Heart left ventricle (tissue), 16 donors: ENCODE results near the gene KRTAP5-11. TPM values are rescaled to one million over a fixed set of nuclear protein-coding genes. Genes with fewer than 3 reads are reported as not detected.
"Not testable (repeated sequence)": the region's sequence is repeated elsewhere in the genome, so short reads cannot be mapped to it uniquely, and the experiment has no call there.

Experiments
- ATAC-seq, 4 donors: fragments of 200-7000 bp; cut with Tn5 transposase; one replicate each; pipeline ENCODE4 v1.9.1; 2020 to 2022; ENCODE audit warnings: moderate library complexity in 4 of 4, mild to moderate bottlenecking in 3 of 4, moderate number of reproducible peaks in 1 of 4
- DNase-seq, 5 donors: peaks; one replicate each; pipeline ENCODE4 v3.0.0-alpha.2; 2020
- H3K27ac ChIP-seq, 12 donors: fragments of 200-600 bp; sonication (generic) in 4 of 12; one replicate each; pipeline versions ENCODE4 v1.5.0 to v1.8.0; 2016 to 2022; ENCODE audit warnings: mild to moderate bottlenecking in 2 of 12
- H3K27me3 ChIP-seq, 9 donors: fragments of 200-600 bp; sonication (generic) in 2 of 9; one replicate each; pipeline versions ENCODE4 v1.5.1 to v1.8.0; 2016 to 2022; ENCODE audit warnings: mild to moderate bottlenecking in 3 of 9
- H3K36me3 ChIP-seq, 9 donors: fragments of 200-600 bp; sonication (generic) in 2 of 9; one replicate each; pipeline versions ENCODE4 v1.5.0 to v1.8.0; 2018 to 2022; ENCODE audit warnings: mild to moderate bottlenecking in 2 of 9
- H3K4me1 ChIP-seq, 12 donors: fragments of 200-600 bp; sonication (generic) in 4 of 12; one replicate each; pipeline versions ENCODE4 v1.5.0 to v1.8.0; 2016 to 2022; ENCODE audit warnings: mild to moderate bottlenecking in 3 of 12
- H3K4me3 ChIP-seq, 12 donors: fragments of 200-600 bp; sonication (generic) in 4 of 12; one replicate each; pipeline versions ENCODE4 v1.5.0 to v1.8.0; 2017 to 2022; ENCODE audit warnings: mild to moderate bottlenecking in 9 of 12, moderate library complexity in 4 of 12
- H3K9me3 ChIP-seq, 12 donors: fragments of 200-600 bp; sonication (generic) in 4 of 12; one replicate each; pipeline versions ENCODE4 v1.5.0 to v1.8.0; 2016 to 2022; ENCODE audit warnings: mild to moderate bottlenecking in 1 of 12
- POLR2A ChIP-seq, 2 donors: fragments of 450-650 bp; IDR thresholded peaks; one replicate each; pipeline ENCODE4 v1.6.1; 2017; ENCODE audit warnings: antibody characterized with exemption in 2 of 2, mild to moderate bottlenecking in 2 of 2, moderate library complexity in 2 of 2
- WGBS, 4 donors: extraction: QIAGEN DNeasy Blood & Tissue Kit in 2 of 4; methylation state at CpG; one replicate each; pipeline versions ENCODE4 v1.1.5 to v1.1.7; 2013 to 2018; 5-methylcytosine and 5-hydroxymethylcytosine counted together
- intact Hi-C, 10 donors: fragments of 100-400 bp; cut with DNase I; formaldehyde crosslinking; loops; one replicate each; pipeline versions ENCODE4 v1.11.1 to v1.14.2; 2022
- polyA plus RNA-seq, 2 donors: library from polyadenylated mRNA; stranded (reverse); fragments of 200-250 nt; gene quantifications; one replicate each; pipeline ENCODE4 v1.2.3, GENCODE V29; 2013
- total RNA-seq, 9 donors: library from RNA; depleted of rRNA in 2 of 9; stranded (reverse); fragments of >200 nt in 2 of 9; fragmentation: NEBNext Ultra II Directional in 3 of 9; extraction: Animal tissue kit (Norgen Biotek cat#: 25700) in 3 of 9; gene quantifications; one replicate each; pipeline versions ENCODE4 v1.1.0 to v1.2.4, GENCODE V29; 2016 to 2023
- TF ChIP-seq, protein P1 (sequence below), 12 donors: fragments of 200-600 bp; sonication (generic) in 4 of 12; IDR thresholded peaks; one replicate each; pipeline versions ENCODE4 v1.5.0 to v1.8.0; 2018 to 2022; ENCODE audit warnings: antibody characterized with exemption in 12 of 12, mild to moderate bottlenecking in 5 of 12
- donor health status: ischemic (EF 13 %, LVEDD 7.1; RV severe dilation, severe dysfunction).
- donor health status: healthy with polysubstance abuse.
- donor health status: DM: no; HTN: yes; CAD: no.
- donor health status: DM: no; HTN: no; CAD: no.
- donor health status: ischemic (EF 25% LVEDD 6.9; RV normal size, moderate dysfunction).
- donor health status: ischemic (EF 25% LVEDD 5.7; RV mildly dilated, moderate dysfunction).
- donor health status: healthy.
- donor health status: DM: yes; HTN: yes; CAD: no.
- donor health status: ischemic (EF 35%, LVEDD 5.7; RV mildly dilated, moderate dysfunction).
- donor health status: nonischemic (EF 11% LVEDD 7.7; RV severe dilation, severe dysfunction).
- donor health status: DM: yes; HTN: yes; CAD: no.
- donor health status: PGD.
- donor health status: ischemic (EF 29% LVEDD 5.4; RV normal size, mild dysfunction).
- donor health status: nonischemic (EF 23%, LVEDD 6.1; RV moderate dilation, normal function).

The KRTAP5-11 gene
- total and polyA plus RNA-seq, 11 donors, result not detected

DNA sequence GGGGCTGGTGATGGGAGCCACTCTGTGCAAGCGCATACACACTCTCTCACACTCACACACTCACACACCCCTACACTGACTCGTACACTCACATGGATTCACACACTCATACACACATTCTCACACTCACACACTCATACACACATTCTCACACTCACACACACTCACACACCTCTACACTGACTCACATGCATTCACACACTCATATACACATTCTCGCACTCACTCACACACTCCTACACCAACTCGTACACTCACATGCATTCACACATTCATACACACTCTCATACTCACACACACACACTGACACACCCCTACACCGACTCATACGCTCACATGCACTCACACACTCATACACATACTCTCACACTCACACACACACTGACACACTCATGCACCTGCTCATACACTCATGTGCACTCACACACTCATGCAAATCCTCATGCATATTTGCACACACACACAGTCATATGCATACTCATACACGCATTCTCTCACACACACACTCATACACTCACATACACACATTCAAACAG is 5.1 kb downstream of the KRTAP5-11 start:
- Histone ChIP-seq H3K27ac (no peak overlapping the region), H3K4me3 (no peak overlapping the region), H3K4me1 (peaks cover 0 to 6% (median 0%) of the 10 kb centered on the region in 12 donors), H3K36me3 (no peaks in the 10 kb centered on the region), H3K9me3 (no peaks in the 10 kb centered on the region), H3K27me3 (peaks cover 0 to 24% (median 0%) of the 10 kb centered on the region in 9 donors)
- TF ChIP-seq POLR2A (IDR thresholded peaks at IDR 0.05), result no peak
- TF ChIP-seq, protein P1, sequence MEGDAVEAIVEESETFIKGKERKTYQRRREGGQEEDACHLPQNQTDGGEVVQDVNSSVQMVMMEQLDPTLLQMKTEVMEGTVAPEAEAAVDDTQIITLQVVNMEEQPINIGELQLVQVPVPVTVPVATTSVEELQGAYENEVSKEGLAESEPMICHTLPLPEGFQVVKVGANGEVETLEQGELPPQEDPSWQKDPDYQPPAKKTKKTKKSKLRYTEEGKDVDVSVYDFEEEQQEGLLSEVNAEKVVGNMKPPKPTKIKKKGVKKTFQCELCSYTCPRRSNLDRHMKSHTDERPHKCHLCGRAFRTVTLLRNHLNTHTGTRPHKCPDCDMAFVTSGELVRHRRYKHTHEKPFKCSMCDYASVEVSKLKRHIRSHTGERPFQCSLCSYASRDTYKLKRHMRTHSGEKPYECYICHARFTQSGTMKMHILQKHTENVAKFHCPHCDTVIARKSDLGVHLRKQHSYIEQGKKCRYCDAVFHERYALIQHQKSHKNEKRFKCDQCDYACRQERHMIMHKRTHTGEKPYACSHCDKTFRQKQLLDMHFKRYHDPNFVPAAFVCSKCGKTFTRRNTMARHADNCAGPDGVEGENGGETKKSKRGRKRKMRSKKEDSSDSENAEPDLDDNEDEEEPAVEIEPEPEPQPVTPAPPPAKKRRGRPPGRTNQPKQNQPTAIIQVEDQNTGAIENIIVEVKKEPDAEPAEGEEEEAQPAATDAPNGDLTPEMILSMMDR (IDR thresholded peaks at IDR 0.05), result no peak
- intact Hi-C loops, result no loop called here
- ATAC-seq (no peak), DNase-seq (no peak)
- WGBS, 4 donors, result 93 to 95% (median 93%) methylated on average over 7 of the region's 7 CpGs

DNA sequence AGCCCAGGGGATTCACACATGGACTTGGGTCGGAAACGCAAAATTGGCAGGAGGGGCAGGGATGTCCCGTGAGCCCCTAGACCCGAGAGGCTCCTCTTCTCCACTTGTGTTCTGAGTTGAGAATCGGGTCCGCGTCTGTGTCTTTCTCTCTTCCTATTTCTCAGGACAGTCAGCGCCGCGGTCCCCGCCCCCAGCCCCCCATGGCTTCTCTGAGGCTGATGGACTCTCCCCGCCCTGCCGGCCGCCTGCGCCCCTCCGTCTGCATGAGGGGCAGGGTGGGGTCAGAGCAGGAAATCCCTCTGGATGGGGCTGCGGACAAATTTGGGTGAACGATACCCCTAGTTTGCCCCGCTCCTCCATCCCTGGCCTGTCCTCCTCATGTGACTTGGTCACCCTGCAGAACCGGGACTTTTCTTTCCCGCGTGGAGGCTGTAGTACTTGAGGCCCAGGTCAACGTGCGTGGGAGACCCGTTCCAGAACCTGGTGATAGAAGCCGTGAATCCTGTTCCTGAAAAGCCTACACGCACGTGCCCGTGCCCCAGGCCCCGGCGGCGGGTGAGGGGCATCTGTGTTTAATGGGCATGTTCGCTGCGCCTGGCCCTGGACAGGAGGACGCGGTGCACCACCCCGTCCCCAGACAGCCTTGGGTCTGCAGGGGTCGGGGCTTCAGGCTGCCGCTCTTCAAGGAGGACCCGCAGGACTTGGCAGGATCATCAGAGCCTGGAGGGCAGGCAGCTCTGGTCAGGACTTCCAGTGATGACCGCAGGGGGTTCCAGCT is 5.8 kb downstream of the KRTAP5-11 start:
- ATAC-seq, H3K4me3 ChIP-seq, intact Hi-C loops, H3K4me1 ChIP-seq, H3K27ac ChIP-seq, H3K9me3 ChIP-seq, DNase-seq, H3K36me3 ChIP-seq: not testable (repeated sequence)
- 89 to 92% (median 91%) methylated on average over 38 to 41 of the region's 41 CpGs for WGBS, 4 donors
- peaks cover 0 to 31% (median 0%) of the 10 kb centered on the region in 9 donors for H3K27me3 ChIP-seq

GRCh38 chr11:71575723-71576424 is 6.8 kb downstream of the KRTAP5-11 start:
- intact Hi-C loops, result no loop called here
- no peak overlapping the region for H3K4me3 ChIP-seq
- H3K36me3 ChIP-seq, result no peaks in the 10 kb centered on the region
- DNase-seq (no peak), ATAC-seq (no peak)
- peaks cover 0 to 6% (median 0%) of the 10 kb centered on the region in 12 donors for H3K4me1 ChIP-seq
- H3K9me3 ChIP-seq, result no peaks in the 10 kb centered on the region
- no peak for TF ChIP-seq POLR2A (IDR thresholded peaks at IDR 0.05)
- TF ChIP-seq, protein P1 (IDR thresholded peaks at IDR 0.05), result no peak
- peaks cover 0 to 35% (median 0%) of the 10 kb centered on the region in 9 donors for H3K27me3 ChIP-seq
- H3K27ac ChIP-seq, result no peak overlapping the region
- 79 to 90% (median 82%) methylated on average over 4 of the region's 4 CpGs for WGBS, 4 donors

DNA sequence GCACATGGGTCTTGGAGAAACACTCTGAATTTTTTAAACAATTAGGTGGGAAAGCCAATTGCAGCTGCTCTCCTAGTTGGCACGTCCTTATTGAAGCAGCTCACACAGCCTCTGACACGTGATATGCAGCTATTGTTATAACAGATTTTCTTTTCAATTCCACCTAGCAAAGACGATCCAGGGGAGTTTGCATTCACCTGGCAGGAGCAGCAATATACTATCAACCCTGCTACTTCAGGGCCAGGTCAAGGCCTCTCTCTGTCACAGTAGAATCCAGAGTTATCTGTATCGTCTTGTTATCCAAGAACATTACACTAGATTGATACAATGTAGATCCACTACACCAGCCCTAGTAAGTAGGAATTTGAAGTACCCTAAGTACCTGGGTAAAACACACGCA is 8.3 kb downstream of the KRTAP5-11 start:
- 72 to 74% (median 73%) methylated on average over 5 of the region's 5 CpGs for WGBS, 4 donors
- DNase-seq (no peak), ATAC-seq (no peak)
- Histone ChIP-seq H3K4me3 (no peak overlapping the region), H3K9me3 (no peaks in the 10 kb centered on the region), H3K4me1 (no peaks in the 10 kb centered on the region), H3K27me3 (peaks cover 0 to 35% (median 0%) of the 10 kb centered on the region in 9 donors), H3K27ac (no peak overlapping the region), H3K36me3 (no peaks in the 10 kb centered on the region)
- intact Hi-C loops, result no loop called here
- TF ChIP-seq POLR2A (IDR thresholded peaks at IDR 0.05), result no peak
- TF ChIP-seq, protein P1 (IDR thresholded peaks at IDR 0.05), result no peak
